HEK293 (cell line): ENCODE results near the gene RBM39.

Source experiments
- GLIS2 ChIP-seq: fragments of 450-650 bp; formaldehyde crosslinking; IDR thresholded peaks from 2 replicates; pipeline ENCODE4 v1.5.1; 2016; ENCODE audit warnings: missing biosample characterization, missing genetic modification characterization
- KLF1 ChIP-seq: fragments of 450-650 bp; formaldehyde crosslinking; IDR thresholded peaks from 2 replicates; pipeline ENCODE4 v1.5.1; 2016; ENCODE audit warnings: missing biosample characterization, missing genetic modification characterization
- MEIS1 ChIP-seq: sonication (generic); formaldehyde crosslinking; IDR thresholded peaks from 2 replicates; pipeline ENCODE4 v1.8.1; 2022; ENCODE audit warnings: missing genetic modification reagents, mild to moderate bottlenecking, borderline replicate concordance
- MYNN ChIP-seq: fragments of 450-650 bp; formaldehyde crosslinking; IDR thresholded peaks from 2 replicates; pipeline ENCODE4 v1.5.1; 2016; ENCODE audit warnings: missing biosample characterization, missing genetic modification characterization, borderline replicate concordance
- SP2 ChIP-seq: fragments of 450-650 bp; formaldehyde crosslinking; IDR thresholded peaks from 2 replicates; pipeline ENCODE4 v1.5.1; 2016; ENCODE audit warnings: missing biosample characterization, missing genetic modification characterization
- ZNF311 ChIP-seq: fragments of 450-650 bp; formaldehyde crosslinking; IDR thresholded peaks from 2 replicates; pipeline ENCODE4 v1.5.1; 2017; ENCODE audit warnings: missing biosample characterization, missing genetic modification characterization, borderline replicate concordance
- ZNF350 ChIP-seq: fragments of 450-650 bp; formaldehyde crosslinking; IDR thresholded peaks from 2 replicates; pipeline ENCODE4 v1.5.0; 2017; ENCODE audit warnings: missing biosample characterization, mild to moderate bottlenecking, missing genetic modification characterization
- ZNF585B ChIP-seq: fragments of 450-650 bp; formaldehyde crosslinking; IDR thresholded peaks from 2 replicates; pipeline ENCODE4 v1.5.1; 2016; ENCODE audit warnings: missing biosample characterization, missing genetic modification characterization
- ZNF791 ChIP-seq: fragments of 450-650 bp; formaldehyde crosslinking; IDR thresholded peaks from 2 replicates; pipeline ENCODE4 v1.5.1; 2016; ENCODE audit warnings: missing biosample characterization, missing genetic modification characterization
- TF ChIP-seq, protein P1 (sequence below): fragments of 450-650 bp; formaldehyde crosslinking; IDR thresholded peaks from 2 replicates; pipeline ENCODE4 v1.5.1; 2016; ENCODE audit warnings: missing biosample characterization, missing genetic modification characterization, low read depth
- TF ChIP-seq, protein P2 (sequence below): fragments of 450-650 bp; formaldehyde crosslinking; IDR thresholded peaks from 2 replicates; pipeline ENCODE4 v1.5.1; 2016; ENCODE audit warnings: missing biosample characterization, missing genetic modification characterization
- TF ChIP-seq, protein P3 (sequence below): fragments of 450-650 bp; formaldehyde crosslinking; IDR thresholded peaks from 2 replicates; pipeline ENCODE4 v1.5.1; 2017; ENCODE audit warnings: missing biosample characterization, missing genetic modification characterization
- TF ChIP-seq, protein P4 (sequence below): fragments of 450-650 bp; formaldehyde crosslinking; IDR thresholded peaks from 2 replicates; pipeline ENCODE4 v1.5.1; 2016; ENCODE audit warnings: missing biosample characterization, missing genetic modification characterization

DNA sequence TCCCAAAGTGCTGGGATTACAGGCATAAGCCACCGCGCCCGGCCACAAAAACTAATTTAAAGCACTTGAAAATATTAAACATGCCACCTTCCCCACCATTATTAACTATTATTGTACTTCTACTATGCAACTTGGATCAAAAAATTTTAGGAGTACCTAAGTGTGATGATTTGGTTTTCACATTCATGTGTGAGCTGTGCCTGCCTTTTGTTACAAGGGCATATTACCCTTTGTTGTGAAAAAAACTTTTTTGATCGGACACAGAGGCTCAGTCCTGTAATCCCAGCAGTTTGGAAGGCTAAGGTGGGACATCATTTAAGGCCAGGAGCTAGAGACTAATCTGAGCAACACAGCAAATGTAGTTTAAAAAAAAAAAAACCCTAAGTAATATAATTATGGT lies 25.7 kb downstream of the RBM39 start:
- no peak for TF ChIP-seq ZNF311 (tag by site-specific recombination)
- TF ChIP-seq, protein P1, sequence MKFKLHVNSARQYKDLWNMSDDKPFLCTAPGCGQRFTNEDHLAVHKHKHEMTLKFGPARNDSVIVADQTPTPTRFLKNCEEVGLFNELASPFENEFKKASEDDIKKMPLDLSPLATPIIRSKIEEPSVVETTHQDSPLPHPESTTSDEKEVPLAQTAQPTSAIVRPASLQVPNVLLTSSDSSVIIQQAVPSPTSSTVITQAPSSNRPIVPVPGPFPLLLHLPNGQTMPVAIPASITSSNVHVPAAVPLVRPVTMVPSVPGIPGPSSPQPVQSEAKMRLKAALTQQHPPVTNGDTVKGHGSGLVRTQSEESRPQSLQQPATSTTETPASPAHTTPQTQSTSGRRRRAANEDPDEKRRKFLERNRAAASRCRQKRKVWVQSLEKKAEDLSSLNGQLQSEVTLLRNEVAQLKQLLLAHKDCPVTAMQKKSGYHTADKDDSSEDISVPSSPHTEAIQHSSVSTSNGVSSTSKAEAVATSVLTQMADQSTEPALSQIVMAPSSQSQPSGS (tag by site-specific recombination) = no peak
- TF ChIP-seq, protein P2, sequence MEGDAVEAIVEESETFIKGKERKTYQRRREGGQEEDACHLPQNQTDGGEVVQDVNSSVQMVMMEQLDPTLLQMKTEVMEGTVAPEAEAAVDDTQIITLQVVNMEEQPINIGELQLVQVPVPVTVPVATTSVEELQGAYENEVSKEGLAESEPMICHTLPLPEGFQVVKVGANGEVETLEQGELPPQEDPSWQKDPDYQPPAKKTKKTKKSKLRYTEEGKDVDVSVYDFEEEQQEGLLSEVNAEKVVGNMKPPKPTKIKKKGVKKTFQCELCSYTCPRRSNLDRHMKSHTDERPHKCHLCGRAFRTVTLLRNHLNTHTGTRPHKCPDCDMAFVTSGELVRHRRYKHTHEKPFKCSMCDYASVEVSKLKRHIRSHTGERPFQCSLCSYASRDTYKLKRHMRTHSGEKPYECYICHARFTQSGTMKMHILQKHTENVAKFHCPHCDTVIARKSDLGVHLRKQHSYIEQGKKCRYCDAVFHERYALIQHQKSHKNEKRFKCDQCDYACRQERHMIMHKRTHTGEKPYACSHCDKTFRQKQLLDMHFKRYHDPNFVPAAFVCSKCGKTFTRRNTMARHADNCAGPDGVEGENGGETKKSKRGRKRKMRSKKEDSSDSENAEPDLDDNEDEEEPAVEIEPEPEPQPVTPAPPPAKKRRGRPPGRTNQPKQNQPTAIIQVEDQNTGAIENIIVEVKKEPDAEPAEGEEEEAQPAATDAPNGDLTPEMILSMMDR (tag by site-specific recombination) = no peak
- TF ChIP-seq SP2 (tag by site-specific recombination) = no peak
- TF ChIP-seq MYNN (tag by site-specific recombination) = no peak
- TF ChIP-seq ZNF350 (tag by site-specific recombination) = no peak
- no peak for TF ChIP-seq ZNF791 (tag by site-specific recombination)
- TF ChIP-seq MEIS1 = no peak
- TF ChIP-seq KLF1 = no peak
- TF ChIP-seq, protein P3, sequence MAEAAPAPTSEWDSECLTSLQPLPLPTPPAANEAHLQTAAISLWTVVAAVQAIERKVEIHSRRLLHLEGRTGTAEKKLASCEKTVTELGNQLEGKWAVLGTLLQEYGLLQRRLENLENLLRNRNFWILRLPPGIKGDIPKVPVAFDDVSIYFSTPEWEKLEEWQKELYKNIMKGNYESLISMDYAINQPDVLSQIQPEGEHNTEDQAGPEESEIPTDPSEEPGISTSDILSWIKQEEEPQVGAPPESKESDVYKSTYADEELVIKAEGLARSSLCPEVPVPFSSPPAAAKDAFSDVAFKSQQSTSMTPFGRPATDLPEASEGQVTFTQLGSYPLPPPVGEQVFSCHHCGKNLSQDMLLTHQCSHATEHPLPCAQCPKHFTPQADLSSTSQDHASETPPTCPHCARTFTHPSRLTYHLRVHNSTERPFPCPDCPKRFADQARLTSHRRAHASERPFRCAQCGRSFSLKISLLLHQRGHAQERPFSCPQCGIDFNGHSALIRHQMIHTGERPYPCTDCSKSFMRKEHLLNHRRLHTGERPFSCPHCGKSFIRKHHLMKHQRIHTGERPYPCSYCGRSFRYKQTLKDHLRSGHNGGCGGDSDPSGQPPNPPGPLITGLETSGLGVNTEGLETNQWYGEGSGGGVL = no peak
- TF ChIP-seq, protein P4, sequence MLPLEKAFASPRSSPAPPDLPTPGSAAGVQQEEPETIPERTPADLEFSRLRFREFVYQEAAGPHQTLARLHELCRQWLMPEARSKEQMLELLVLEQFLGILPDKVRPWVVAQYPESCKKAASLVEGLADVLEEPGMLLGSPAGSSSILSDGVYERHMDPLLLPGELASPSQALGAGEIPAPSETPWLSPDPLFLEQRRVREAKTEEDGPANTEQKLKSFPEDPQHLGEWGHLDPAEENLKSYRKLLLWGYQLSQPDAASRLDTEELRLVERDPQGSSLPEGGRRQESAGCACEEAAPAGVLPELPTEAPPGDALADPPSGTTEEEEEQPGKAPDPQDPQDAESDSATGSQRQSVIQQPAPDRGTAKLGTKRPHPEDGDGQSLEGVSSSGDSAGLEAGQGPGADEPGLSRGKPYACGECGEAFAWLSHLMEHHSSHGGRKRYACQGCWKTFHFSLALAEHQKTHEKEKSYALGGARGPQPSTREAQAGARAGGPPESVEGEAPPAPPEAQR (tag by site-specific recombination) = no peak
- no peak for TF ChIP-seq ZNF585B (tag by site-specific recombination)
- TF ChIP-seq GLIS2 (tag by site-specific recombination) = no peak
